ENCODE measurements around the gene PTCH1. TPM values are rescaled to one million over a fixed set of nuclear protein-coding genes. Genes with fewer than 3 reads are reported as not detected.
A peak's percentile ranks its signal among the peaks of the same experiment; 100 is the strongest.

Gene PTCH1
- total RNA-seq, 1 donor from 2014 or later = 104 TPM

DNA sequence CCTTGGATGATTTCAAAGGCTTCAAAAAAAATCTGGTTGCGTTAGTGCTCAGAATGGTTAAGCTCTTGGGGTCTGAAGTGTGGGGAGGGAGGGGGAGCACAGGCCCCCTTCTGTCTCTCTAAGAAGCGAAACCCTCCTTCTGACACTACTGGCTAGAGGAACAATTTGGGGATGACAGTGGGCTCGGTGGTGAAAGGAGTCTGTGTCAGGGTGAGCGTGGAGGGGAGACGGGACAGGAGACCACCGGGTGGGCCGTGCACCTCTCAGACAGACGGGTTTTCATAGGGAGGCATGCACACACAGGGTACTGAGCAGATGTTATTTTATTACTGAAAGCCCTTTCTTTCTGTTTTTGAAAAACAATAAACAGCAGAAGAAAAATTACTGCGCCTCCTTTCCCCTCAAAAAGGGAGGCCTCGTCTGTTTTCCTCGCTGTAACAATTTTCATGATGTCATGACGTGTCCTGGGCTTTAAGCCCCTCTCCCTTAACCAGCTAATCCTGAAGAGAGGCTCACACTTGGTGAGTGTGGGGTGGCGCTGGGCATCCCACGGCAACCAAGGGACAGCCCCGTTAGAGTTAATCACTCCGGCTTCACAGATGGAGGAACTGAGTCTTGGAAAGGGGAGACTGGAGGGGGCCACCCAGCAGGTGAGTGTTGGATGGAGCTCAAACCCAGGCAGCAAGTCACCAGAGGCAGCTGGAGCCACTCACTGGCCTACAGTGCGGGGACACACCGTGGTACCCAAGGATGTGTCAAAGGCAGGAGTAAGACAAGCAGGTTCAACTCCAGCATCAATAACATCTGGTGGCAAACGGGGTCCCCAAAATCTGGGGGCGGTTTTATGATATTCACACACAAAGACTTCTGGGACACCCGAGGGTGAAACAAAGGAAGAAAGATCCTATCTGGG lies 53.4 kb downstream of the PTCH1 start:
- peaks cover 63% of the 10 kb centered on the region for H3K4me1 Mint-ChIP-seq (ENCODE audit: low read depth, unreplicated experiment)
- H3K27ac Mint-ChIP-seq (ENCODE audit: unreplicated experiment) = peak overlapping the region; percentile 99
- no peak for TF ChIP-seq CTCF (IDR thresholded peaks at IDR 0.05; ENCODE audit: partially characterized antibody, unreplicated experiment)
- peaks cover 10% of the 10 kb centered on the region for H3K36me3 Mint-ChIP-seq (ENCODE audit: unreplicated experiment)
- H3K9me3 Mint-ChIP-seq (ENCODE audit: unreplicated experiment) = peaks cover 14% of the 10 kb centered on the region
- peaks cover 14% of the 10 kb centered on the region for H3K27me3 Mint-ChIP-seq (ENCODE audit: unreplicated experiment)
- H3K4me3 Mint-ChIP-seq (ENCODE audit: unreplicated experiment) = peak overlapping the region; percentile 83
- DNase-seq = no peak

GRCh38 chr9:95462249-95463147 lies 54.3 kb downstream of the PTCH1 start:
- peak; percentile 77 for DNase-seq
- peaks cover 14% of the 10 kb centered on the region for H3K9me3 Mint-ChIP-seq (ENCODE audit: unreplicated experiment)
- H3K27me3 Mint-ChIP-seq (ENCODE audit: unreplicated experiment) = peaks cover 16% of the 10 kb centered on the region
- peaks cover 63% of the 10 kb centered on the region for H3K4me1 Mint-ChIP-seq (ENCODE audit: low read depth, unreplicated experiment)
- H3K27ac Mint-ChIP-seq (ENCODE audit: unreplicated experiment) = peak overlapping the region; percentile 99
- peak overlapping the region; percentile 91 for H3K4me3 Mint-ChIP-seq (ENCODE audit: unreplicated experiment)
- no peak for TF ChIP-seq CTCF (IDR thresholded peaks at IDR 0.05; ENCODE audit: partially characterized antibody, unreplicated experiment)
- peaks cover 19% of the 10 kb centered on the region for H3K36me3 Mint-ChIP-seq (ENCODE audit: unreplicated experiment)

GRCh38 chr9:95461448-95462248 lies 55.1 kb downstream of the PTCH1 start:
- Mint-ChIP-seq H3K27ac (ENCODE audit: unreplicated experiment) (peak overlapping the region; percentile 99), H3K36me3 (ENCODE audit: unreplicated experiment) (peaks cover 14% of the 10 kb centered on the region), H3K4me3 (ENCODE audit: unreplicated experiment) (peak overlapping the region; percentile 91), H3K27me3 (ENCODE audit: unreplicated experiment) (peaks cover 16% of the 10 kb centered on the region), H3K9me3 (ENCODE audit: unreplicated experiment) (peaks cover 15% of the 10 kb centered on the region), H3K4me1 (ENCODE audit: low read depth, unreplicated experiment) (peaks cover 63% of the 10 kb centered on the region)
- no peak for TF ChIP-seq CTCF (IDR thresholded peaks at IDR 0.05; ENCODE audit: partially characterized antibody, unreplicated experiment)
- no peak for DNase-seq

DNA sequence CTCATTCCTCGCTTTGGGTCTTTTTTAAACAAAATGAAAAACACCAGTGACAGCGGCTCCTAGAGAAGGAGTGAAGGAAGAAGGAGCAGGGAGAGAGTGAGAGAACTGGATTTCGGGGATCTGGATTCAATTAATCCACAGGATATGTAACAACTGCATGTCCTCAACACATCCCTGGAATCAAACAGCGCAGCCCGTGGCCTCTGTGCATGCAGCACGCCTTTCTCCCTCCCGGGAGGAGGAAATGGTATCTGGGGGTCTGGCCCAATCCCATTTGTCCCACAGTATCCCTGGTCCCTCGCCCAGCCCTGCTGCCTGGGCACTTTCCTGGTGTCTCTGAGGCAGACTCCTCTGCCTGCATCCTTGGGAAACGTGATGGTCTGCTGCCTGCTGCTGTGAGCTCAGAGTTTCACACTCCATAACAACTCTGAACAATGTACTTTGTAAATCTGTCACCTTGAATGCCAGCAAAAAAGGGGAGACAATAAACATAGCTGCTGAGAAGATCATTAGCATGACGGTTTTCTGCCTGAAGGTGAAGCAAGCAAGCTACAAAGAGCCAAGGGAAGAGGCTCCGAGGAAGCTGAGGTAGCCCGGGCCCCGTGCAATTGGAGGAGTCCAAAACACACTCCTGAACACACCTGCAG lies 56.1 kb downstream of the PTCH1 start:
- TF ChIP-seq CTCF (IDR thresholded peaks at IDR 0.05; ENCODE audit: partially characterized antibody, unreplicated experiment) = no peak
- H3K27ac Mint-ChIP-seq (ENCODE audit: unreplicated experiment) = peak overlapping the region; percentile 99
- peaks cover 14% of the 10 kb centered on the region for H3K36me3 Mint-ChIP-seq (ENCODE audit: unreplicated experiment)
- no peak for DNase-seq
- peaks cover 63% of the 10 kb centered on the region for H3K4me1 Mint-ChIP-seq (ENCODE audit: low read depth, unreplicated experiment)
- peak overlapping the region; percentile 50 for H3K4me3 Mint-ChIP-seq (ENCODE audit: unreplicated experiment)
- H3K27me3 Mint-ChIP-seq (ENCODE audit: unreplicated experiment) = peaks cover 16% of the 10 kb centered on the region
- peaks cover 17% of the 10 kb centered on the region for H3K9me3 Mint-ChIP-seq (ENCODE audit: unreplicated experiment)
